ENCODE data around the gene DRD2.

Gene DRD2

GRCh38 chr11:113363406-113363805, 111.8 kb downstream of the DRD2 start:
- no peak for DNase-seq
